Lower leg skin (tissue), 3 donors: ENCODE data around the gene AAMP.

Experiments
- CTCF ChIP-seq, 3 donors: fragments of 450-650 bp; IDR thresholded peaks; one replicate each; pipeline ENCODE4 v1.5.1; 2016; ENCODE audit warnings: antibody characterized with exemption in 3 of 3, mild to moderate bottlenecking in 3 of 3, moderate library complexity in 2 of 3
- POLR2A ChIP-seq, 2 donors: fragments of 450-650 bp; IDR thresholded peaks; one replicate each; pipeline ENCODE4 v1.6.1; 2016 to 2017; ENCODE audit warnings: antibody characterized with exemption in 2 of 2, mild to moderate bottlenecking in 1 of 2, moderate library complexity in 1 of 2

- TF ChIP-seq CTCF (IDR thresholded peaks at IDR 0.05) (no peak), POLR2A (IDR thresholded peaks at IDR 0.05) (no peak)
These were observed 33.1 kb downstream of the AAMP start for GRCh38 chr2:218236829-218237228.
